Measurements from ENCODE around the gene RFX2.

DNA sequence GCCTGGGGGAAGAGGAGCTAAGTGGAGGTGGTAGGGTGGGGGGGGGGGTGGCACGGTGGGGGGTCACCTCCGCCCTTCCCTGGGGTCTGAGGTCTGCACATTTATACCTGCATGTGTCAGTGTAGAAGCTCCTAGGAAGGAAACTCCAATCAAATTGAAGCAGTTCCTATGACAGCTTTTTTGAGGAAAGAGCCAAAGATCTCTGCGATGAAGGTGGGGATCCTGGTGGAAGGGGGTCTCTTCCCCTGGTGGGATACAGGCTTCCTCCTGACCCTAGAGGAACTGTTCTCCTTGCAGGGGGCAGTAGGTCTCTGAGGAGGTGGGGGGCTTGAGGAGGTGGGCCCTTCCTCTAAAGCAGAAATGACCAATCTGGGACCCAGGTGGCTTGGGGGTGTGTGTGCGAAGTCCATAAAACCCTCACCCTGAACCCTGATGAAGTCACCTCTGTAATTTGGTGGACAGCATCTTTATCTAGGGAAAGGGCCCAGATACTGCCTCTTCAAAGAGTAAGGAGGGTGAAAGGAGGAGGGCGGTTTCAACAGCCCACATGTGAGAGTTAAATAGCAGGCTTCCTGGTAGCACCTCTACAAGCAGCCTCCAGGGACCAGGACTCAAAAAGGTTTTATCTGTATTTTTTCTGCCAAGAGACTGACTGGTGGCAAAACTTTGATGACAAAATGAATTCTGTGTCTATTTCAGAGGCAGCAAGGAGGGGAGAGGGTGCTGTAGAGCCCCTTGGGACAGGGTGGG, 145.3 kb downstream of the RFX2 start:
- TF ChIP-seq SIN3A (IDR thresholded peaks at IDR 0.05; ENCODE audit: borderline replicate concordance in 2 of 2, control insufficient read depth in 1 of 2, low read depth in 2 of 2, low read length in 2 of 2) (no peak), POLR2A (conservative IDR thresholded peaks at IDR 0.05) (no peak)
- TF ChIP-seq, protein P1, sequence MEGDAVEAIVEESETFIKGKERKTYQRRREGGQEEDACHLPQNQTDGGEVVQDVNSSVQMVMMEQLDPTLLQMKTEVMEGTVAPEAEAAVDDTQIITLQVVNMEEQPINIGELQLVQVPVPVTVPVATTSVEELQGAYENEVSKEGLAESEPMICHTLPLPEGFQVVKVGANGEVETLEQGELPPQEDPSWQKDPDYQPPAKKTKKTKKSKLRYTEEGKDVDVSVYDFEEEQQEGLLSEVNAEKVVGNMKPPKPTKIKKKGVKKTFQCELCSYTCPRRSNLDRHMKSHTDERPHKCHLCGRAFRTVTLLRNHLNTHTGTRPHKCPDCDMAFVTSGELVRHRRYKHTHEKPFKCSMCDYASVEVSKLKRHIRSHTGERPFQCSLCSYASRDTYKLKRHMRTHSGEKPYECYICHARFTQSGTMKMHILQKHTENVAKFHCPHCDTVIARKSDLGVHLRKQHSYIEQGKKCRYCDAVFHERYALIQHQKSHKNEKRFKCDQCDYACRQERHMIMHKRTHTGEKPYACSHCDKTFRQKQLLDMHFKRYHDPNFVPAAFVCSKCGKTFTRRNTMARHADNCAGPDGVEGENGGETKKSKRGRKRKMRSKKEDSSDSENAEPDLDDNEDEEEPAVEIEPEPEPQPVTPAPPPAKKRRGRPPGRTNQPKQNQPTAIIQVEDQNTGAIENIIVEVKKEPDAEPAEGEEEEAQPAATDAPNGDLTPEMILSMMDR (IDR thresholded peaks at IDR 0.05 in 2 of 3, conservative IDR thresholded peaks at IDR 0.05 in 1 of 3; ENCODE audit: insufficient read depth in 2 of 3, low read depth in 1 of 3, low read length in 3 of 3): no peak
- TF ChIP-seq, protein P2, sequence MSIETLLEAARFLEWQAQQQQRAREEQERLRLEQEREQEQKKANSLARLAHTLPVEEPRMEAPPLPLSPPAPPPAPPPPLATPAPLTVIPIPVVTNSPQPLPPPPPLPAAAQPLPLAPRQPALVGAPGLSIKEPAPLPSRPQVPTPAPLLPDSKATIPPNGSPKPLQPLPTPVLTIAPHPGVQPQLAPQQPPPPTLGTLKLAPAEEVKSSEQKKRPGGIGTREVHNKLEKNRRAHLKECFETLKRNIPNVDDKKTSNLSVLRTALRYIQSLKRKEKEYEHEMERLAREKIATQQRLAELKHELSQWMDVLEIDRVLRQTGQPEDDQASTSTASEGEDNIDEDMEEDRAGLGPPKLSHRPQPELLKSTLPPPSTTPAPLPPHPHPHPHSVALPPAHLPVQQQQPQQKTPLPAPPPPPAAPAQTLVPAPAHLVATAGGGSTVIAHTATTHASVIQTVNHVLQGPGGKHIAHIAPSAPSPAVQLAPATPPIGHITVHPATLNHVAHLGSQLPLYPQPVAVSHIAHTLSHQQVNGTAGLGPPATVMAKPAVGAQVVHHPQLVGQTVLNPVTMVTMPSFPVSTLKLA (conservative IDR thresholded peaks at IDR 0.05): no peak
